HG03103 (cell line): ENCODE results near the gene OR5K1.

Source experiments
- ATAC-seq: cut with Tn5 transposase; IDR thresholded peaks from one replicate; pipeline ENCODE4 v1.9.1; 2021; ENCODE audit warnings: low read depth; ENCODE audit not compliant: unreplicated experiment

OR5K1 gene

GRCh38 chr3:98462901-98463300 is at the start of gene OR5K1:
Gene OR5K1 (plus strand): TSS chr3:98463201. CDS start chr3:98469577, 6,376 bp downstream.
- ATAC-seq = no peak

DNA sequence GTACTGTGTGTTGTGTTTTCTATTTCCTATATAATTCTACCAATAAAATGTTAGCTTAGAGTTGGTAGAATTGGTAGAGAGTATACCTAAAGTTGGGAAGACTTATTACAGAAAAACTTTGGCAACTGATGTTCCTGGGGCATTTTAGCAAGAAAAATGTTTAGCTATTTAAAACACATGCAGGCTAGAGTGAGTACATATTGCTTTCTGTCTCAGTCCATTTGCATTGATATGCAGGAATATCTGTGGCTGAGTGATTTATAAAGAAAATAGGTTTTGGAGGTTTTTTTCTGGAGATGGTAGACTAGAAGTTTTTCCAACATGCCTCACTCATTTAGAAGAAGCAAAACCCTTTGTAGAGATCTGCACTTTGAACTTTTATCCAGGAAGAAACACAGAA is 30.4 kb upstream of the OR5K1 start:
- ATAC-seq = no peak

DNA sequence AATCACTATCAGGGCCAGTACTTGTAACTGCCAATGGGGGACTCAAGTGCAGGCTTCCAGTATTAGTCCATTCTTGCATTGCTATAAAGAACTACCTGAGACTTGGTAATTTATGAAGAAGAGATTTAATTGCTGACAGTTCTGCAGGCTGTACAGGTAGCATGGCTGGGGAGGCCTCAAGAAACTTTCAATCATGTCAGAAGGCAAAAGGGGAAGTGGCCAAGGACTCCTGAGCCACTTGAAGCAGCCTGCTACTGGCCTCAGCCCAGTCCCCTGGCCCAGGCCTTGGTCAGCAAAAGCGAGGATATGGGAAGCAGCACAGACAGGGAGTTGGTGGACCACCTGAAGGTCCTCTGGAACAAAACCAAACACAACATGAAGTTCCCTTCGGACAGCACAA is 29.2 kb upstream of the OR5K1 start:
- ATAC-seq = no peak

DNA sequence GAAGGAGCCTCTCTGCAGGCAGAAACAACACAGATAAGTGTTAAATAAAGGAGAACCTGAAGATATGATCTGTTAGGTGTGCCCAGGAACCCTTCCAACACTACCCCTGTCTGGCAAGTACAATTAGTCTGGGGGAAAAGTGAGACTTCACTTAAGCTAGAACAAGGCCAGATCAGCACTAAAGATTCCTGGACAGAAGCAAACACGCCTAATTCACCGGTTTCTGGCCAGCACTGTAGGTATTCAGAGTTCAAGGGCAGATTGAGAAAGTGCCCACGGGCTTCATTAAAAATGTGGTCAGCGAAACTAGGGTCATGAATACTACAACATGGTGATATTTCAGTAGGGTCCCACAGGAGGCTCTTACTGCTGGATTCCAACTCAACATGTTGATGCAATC is 28.6 kb upstream of the OR5K1 start:
- ATAC-seq = no peak

- ATAC-seq = no peak
Measured at GRCh38 chr3:98440283-98440682, 22.7 kb upstream of the OR5K1 start.

GRCh38 chr3:98445949-98446406 is 17.0 kb upstream of the OR5K1 start:
- ATAC-seq = peak; percentile 92

GRCh38 chr3:98449606-98450193 is 13.3 kb upstream of the OR5K1 start:
- no peak for ATAC-seq

GRCh38 chr3:98450372-98450771 is 12.6 kb upstream of the OR5K1 start:
- no peak for ATAC-seq

- no peak for ATAC-seq
Measured at GRCh38 chr3:98453827-98454226, 9.2 kb upstream of the OR5K1 start.

- no peak for ATAC-seq
Measured at GRCh38 chr3:98454929-98455328, 8.1 kb upstream of the OR5K1 start.

DNA sequence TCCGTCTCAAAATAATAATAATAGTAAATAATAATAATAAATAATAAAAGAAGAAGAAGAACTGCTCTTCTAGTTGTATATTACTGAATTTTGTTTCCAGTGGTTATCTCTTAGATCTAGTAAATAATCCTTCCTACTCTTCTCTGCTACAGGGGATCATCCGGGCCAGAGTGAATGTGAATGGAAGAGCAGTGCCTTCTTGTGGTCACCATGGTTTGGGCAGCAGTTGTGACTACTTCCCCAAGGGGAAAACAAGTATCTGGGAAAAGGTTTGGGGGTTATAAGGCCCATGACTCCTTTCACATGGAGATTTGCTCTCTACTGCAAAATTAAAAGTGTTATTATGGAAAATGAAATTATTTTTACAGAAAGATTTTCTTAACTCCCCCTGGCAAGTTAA is 5.5 kb upstream of the OR5K1 start:
- ATAC-seq = no peak

- ATAC-seq = no peak
Measured at GRCh38 chr3:98460220-98460619, 2.8 kb upstream of the OR5K1 start.

DNA sequence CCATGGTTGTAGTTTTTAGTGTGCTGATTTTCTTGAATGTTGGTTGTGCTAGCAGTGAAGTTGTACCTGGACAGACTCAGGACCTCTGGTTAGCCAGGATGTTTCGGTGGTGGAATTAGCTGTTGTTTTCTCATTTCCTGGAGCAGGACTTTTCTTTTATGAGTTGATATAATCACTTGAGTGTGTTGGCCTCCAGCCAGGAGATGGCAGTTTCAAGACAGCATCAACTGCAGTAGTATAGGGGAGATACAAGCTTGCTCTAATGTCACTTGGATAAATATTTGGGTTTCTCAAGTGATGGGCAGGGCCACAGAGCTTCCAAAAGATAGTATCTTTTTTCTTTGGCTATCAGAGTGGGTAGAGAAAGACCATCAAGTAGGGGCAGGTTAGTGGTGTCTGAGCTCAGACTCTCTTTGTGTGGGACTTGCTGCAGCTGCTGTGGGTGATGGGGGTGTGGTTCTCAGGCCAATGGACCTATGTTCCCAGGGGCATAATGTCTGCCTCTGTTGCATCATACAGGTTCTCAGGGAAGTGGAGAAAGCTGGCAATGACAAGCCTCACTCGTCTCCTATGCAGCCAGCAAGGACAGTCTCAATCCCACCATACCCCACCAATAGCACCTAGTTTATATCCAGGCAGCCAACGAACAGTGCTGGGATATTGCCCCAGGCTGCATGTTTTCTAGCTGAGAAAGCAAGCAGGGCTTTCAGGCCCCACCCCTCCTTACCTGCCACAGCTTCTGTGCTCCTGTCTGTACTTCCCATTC is 19.9 kb downstream of the OR5K1 start:
- ATAC-seq = no peak

DNA sequence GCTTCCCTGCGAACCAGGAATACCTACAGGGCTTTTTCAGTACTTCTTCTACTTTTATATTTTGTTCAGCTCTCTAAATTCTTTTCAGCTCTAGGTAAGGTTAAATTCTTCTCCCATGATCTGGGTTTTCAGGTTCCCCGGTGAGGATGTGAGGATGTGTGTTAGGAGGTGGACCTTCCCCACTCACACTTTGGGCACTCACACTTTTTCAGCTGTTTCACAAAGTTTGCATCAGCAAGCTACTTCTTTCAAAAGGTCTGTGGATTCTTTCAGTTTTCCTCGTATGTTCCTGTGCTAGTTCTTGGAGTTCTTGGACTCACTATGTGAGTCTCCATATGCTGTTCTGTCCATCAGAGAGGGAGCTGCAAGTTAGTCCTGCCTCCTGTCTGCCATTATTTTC is 20.6 kb downstream of the OR5K1 start:
- no peak for ATAC-seq

- ATAC-seq = no peak
Measured at GRCh38 chr3:98497381-98497780, 34.4 kb downstream of the OR5K1 start, which contains the start of gene OR5K2. Gene OR5K2 (plus strand): TSS chr3:98497681. CDS start chr3:98497681, 0 bp downstream.

- ATAC-seq = no peak
Measured at GRCh38 chr3:98500019-98500418, 37.0 kb downstream of the OR5K1 start.

DNA sequence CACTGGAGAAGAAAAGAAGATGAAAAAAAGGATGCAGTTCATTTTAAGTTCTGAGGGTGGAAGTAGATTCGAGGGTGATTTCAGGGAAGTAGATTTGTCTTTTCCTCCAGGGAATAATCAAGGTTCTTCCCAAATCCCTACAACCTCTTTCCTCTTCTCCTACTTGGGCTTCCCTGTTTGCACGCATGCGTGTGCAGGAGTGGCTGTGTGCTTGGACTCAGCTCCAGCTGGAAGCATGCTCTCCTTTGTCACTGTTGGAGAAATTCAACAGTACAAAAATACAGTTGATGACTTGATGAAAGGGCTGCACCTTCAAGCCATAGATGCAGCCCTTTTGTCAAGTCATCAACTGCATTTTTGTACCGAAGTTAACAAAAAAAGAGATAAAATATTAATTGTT is 38.3 kb downstream of the OR5K1 start:
- ATAC-seq = no peak

DNA sequence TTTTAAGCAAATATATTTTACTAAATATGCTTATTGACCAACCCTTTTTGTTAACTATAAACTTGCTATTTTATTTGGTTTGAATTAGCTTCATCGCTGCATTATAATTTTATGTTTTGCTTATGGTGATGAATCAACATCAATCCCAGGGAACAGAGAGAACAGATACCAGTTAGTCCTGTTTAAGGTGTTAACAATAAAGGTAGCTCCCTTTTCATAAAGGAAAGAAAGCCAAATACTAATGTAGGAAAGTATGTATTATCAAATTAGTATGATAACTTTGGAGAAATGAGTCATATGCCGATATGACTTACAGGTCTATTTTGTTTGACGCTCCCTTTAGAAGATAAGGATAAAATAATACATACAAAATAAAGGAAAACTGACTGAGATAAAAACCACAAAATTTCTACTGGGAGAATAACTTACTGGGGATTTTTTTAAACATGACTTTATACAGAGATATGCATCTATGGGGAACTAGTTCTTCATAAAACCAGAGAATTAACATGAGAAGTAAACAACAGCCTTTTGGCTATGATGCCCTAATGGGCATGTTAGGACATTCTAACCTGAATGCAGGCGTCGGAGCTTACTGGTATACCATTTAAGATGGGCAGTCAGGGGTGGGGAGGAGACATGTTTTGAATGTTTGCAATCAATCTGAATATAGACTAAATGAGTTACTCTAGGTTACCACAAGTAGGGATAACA is 39.0 kb downstream of the OR5K1 start:
- ATAC-seq = no peak

DNA sequence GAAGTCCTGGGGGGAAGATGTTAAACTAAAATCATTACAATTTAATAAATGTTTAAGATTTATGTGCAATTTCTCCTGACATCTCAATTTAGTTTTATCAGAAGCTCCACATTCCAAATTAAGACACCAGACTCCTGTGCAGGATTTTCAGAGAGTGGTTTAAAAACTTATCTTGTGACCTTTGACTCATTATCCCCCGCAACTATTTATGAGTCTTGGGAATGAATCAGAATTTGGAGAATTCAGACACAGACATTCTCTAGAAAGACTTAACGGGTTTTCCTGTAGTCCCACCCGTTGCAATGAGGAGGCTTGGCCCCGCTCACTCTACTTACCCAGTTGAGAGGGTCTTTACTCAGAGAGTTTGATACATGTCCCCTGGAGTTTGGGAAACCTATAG is 41.5 kb downstream of the OR5K1 start:
- no peak for ATAC-seq

DNA sequence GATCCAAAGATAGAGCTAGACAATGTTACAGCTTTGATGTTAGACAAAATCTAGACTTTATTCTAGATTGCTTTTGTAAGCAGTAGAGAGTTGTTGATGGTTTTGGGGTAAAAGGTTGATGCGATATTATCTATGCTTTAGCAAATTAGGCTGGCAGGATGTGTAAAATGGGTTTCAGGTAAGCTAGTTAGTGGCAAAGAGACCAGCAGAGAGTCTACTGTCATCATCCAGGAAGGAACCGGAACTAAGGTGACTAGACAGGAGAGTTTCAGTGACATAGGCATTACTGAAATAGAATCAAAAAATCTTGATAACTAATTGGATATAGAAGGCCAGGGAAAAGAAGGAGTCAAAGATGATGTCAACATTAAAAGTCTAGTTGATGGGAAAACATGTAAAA is 45.6 kb downstream of the OR5K1 start:
- no peak for ATAC-seq

GRCh38 chr3:98512576-98512975 is 49.6 kb downstream of the OR5K1 start:
- ATAC-seq = no peak

DNA sequence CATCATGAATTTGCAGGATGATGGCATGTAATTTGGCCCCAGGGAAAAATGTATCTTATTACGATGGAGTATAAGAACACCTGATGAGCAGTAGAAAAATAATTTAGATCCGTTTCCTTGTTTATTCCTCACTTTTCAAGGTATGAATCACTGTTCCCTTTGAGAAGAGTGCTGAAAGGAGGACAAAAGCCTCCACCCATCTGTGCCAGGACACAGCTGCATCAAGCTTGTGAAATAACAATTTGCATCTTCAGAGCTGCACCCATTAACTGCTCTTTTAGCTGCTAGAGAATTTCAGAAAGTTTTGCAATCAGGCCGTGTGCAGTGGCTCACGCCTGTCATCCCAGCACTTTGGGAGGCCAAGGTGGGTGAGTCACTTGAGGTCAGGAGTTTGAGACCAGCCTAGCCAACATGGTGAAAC is 50.1 kb downstream of the OR5K1 start:
- ATAC-seq = no peak
